ENCODE results near the gene TAAR2.
A peak's percentile ranks its signal among the peaks of the same experiment; 100 is the strongest.
"Not testable (repeated sequence)": the region's sequence is repeated elsewhere in the genome, so short reads cannot be mapped to it uniquely, and the experiment has no call there.

TAAR2 gene, protein sequence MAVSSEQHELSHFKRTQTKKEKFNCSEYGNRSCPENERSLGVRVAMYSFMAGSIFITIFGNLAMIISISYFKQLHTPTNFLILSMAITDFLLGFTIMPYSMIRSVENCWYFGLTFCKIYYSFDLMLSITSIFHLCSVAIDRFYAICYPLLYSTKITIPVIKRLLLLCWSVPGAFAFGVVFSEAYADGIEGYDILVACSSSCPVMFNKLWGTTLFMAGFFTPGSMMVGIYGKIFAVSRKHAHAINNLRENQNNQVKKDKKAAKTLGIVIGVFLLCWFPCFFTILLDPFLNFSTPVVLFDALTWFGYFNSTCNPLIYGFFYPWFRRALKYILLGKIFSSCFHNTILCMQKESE

DNA sequence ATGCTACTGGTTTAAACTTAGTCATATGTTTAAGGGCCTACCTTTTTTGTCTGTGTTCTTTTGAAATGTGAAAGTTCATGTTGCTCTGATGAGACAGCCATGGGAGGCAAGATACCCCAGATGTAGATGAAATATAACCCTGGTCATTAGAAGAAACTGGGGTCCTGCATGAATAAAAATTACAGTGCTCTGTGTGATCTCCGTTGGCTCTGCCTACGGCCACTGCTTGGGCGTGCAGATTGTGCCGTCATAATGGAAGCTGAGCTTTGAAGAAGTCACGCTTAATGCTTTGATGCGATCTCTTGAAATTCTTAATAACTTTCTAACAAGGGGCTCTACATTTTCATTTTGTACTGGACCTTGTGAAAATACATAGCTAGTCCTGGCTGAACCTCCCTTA, at the start of gene TAAR2:
TSS of gene TAAR2 (minus strand) at position 101 of the 400 bp plus-strand sequence. CDS start at position 101, 0 bp downstream.
- no peak for FAIRE-seq

DNA sequence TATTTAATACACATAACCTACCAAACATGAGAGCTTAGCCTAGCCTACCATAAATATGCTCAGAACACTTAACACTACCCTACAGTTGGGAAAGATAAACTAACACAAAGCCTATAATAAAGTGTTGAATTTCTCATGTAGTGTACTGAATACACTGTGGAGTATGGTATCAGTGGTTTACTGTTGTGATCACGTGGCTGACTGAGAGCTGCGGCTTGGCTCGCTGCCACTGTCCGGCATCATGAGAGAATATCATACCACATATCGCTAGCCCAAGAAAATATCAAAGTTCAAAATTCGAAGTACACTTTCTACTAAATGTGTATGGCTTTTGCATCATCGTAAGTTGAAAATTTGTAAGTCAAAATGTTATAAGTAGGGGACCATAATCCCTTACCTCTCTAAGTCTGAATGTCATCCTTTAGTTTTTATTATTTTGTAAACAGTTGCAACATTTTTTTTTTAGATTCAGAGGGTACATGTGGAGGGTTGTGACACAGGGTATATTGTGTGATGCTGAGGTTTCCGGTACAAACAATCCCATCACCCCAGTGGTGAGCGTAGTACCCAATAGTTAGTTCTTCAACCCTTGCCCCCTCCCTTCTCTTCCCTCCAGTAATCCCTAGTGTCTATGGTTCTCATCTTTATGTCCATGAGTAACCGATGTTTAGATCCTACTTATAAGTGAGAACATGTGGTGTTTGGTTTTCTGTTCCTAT, 49.5 kb upstream of the TAAR2 start:
- FAIRE-seq: no peak

DNA sequence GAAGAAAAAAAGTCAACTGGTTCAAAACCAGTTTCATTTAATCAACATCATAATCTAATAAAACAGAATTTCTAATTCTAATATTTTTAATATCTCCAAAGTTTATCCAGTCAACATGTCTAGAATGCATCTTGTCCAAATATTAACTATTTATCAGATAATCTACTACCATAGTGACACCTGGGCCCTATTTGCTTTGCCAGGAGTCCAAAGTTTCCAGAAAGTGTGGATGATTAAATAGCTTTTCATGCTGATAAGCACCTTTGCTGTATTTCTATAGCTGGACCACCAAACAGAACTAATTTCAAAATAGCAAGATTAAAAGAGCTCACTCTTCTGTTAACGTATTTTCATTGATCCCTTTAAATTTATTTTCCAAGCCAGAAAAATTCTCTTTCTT, 47.2 kb upstream of the TAAR2 start:
- no peak for FAIRE-seq

DNA sequence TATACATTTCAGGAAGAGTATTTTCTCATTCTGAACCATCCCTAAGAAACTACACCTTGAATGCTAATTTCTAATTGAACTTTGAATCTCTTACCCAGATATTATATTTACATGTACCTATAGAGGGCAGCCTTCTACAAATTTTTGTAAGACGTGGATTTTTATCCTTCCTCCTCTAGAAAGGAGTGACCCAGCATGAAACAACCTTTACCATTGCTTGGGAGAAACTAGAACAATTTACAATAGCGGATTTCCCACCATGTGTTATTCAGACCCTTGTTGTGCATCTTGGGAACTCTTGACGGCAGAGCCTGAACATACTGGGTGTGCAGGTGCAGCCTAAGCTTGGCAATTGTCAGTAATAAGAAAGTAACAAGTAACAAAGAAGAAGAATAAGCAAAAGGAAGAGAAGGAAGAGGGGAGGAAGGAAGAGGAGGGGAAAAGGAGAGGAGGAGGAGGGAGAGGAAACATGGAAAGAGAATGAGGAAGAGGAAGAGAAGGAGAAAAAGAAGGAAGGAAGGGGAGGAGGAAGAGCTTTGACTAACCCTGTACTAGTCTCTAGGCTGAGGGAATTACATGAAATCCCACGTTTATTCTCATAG, 45.7 kb upstream of the TAAR2 start:
- peak; percentile 99 for FAIRE-seq

DNA sequence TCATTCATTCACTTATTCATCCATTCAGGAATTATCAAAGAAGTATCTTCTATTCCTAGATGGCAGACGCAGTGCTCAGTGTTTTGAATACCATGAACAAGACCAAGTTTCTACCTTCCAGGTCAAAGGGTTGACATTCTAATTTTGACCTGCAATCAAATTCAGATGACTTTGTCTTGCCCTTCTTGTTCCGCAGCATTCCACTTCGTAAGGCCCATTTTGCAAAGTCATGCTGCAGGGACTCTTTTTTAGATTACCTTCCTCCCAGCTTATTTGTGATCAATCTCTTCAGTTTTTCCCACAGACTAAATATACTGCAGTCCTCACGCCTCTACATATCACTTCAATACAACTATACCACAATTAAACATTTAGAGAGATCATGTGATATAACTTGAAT, 42.0 kb upstream of the TAAR2 start:
- FAIRE-seq: no peak

DNA sequence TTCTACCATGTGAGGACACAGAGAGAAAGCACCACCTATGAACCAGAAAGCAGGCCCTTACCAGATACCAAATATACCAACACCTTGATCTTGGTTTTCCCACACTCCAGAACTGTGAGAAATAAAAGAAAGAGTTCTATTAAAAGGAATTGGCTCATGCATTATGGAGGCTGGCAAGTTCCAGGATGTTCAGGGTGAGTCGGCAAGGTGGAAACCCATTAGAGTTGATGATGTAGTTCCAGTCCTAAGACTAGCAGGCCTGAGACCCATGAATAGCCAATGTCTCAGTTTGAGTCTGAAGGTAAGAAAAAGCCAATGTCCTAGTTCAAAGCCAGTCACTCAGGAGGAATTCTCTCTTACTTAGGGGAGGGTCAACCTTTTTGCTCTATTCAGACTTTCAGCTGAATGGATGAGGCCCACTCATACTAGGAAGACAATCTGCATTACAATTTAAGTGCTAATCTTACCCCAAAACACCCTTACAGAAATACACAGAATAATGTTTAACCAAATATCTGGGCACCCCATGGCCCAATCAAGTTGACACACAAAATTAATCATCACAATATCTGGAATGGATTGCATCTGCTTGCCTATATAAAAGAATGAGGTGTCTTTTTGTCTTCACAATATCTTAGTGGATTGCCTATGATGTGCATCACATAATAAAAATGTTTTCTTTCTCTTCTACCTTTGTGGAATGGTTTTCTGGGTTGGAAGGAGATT, 40.4 kb upstream of the TAAR2 start:
- FAIRE-seq: no peak

DNA sequence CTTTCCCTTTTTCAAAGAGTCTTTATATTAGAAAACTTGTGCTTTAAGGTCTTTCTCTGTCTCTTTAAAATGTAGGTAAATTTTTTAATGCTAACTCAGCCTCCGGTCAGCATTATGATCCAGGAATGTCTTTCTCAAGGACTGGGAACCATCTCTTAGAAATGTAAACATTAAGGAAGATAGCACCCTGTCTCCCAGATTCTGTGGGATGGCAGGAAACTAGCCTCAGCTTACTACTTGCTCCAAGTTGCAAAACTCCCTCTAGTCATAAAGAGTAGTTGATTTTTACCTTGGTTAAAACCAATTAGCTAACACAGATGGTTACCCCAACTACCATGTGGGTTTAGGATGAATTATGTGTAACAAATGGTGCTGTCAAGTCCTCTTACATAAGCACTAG, 39.6 kb upstream of the TAAR2 start:
- no peak for FAIRE-seq

DNA sequence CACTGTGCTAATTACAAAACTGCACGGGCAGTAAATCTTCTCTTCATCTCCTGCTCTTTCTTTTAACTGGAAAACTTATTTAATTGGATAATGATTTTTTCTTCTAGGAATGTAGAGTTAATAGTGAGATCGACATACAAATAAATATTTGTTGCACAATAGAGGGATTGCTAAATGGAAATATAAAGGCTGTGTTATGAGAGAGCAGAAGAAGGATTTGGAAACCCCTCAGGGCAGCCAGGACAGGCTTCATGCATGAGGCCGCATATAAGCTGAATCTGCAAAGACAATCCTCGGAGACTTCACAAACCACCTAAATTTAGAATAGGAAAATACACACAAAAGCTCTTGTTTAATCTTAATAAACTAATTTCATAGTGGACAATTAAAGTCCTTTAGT, 37.8 kb upstream of the TAAR2 start:
- no peak for FAIRE-seq

DNA sequence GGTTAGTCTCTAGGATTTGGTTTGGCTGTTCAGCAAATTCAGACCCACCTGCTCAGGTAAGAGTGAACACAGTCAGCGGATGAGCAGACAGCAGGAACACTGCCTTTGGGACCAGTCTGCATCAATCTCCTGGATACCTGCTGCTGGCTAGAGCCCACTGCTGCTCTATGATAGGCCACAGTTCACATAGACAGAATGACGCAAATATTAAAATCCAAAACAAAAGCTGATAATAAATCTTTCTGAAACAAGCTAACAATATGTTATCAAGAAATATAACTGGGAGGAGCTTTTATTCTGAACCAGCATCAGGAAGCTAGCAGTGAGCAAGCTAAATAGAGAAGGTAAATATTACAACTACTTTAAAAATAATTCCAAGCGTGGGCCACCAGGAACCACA, 35.0 kb upstream of the TAAR2 start, which contains the start of gene TAAR1:
TSS of gene TAAR1 (minus strand) at position 101 of the 400 bp plus-strand sequence. CDS start 13,179 bp downstream, outside the sequence.
- FAIRE-seq: no peak

DNA sequence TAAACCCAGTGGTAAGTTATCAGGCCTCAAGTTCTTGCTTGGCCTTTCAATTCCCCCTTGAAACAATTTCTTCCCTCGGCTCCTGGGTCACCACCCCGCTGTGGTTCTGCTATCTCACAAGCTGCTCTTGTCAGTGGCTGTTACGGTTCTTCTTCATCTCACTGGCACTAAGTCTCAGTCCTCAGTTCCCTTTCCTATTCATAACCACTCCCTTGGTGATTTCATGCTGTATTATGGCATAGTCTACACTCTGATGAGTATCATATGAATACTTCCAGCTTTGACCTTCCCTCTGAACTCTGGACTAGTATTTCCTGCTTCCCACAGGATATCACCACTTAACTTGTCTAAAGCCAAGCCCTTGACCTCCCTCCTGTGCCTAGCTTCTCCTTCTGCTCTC, 27.0 kb upstream of the TAAR2 start:
- FAIRE-seq: no peak

DNA sequence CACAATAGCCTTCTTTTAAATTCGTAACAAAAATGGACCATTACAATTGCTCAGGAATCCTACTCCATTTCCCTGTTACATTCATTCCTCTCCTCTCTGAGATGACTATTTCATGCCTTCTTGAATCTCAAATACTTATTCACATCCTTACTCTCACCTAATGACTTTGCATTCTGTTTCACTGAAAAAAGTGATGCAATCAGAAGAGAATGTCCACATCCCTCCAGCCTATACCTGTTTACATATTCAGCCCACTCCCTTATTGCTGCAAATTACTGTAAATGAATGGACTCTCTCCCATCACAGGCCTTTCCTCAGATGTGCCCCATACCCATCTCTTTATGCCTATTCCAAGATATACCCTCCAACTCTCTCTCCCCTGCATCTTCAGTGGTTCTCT, 26.4 kb upstream of the TAAR2 start:
- FAIRE-seq: no peak

DNA sequence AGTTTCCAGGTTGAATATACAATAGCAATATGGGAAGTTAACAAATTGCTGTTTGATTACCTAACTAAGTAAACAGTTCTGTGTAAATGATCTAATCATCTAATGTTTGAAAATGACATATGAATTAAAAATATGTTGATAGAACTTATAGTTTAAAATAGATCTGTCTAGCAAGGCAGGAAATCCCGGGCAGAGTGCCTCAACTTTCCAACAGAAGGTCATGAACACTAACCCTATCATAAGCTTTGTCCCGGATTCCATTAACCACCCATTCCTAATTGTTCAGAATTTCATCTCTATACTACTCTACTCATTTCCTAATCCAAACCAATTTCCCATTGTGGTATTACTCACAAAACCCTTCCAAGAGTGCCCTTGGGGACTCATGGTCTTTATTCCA, 24.8 kb upstream of the TAAR2 start:
- FAIRE-seq: no peak

DNA sequence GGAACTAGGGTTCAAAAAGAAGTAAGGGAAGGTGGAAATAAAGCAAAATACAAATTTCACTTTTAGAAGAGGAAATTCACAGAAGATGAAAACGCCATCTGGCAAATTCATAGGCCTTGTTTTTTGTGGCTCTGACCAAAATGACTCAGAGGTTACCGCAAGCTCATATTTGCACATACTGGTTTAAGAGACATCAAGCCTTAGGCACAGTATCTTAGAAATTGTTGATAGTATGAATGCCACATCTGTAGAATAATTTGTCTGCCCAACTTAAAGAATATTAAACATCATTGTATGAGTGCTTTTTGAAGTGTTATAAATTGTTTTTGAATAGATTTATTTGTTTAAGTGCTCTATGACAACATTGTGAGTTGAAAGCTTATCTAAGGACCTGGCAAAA, 24.3 kb upstream of the TAAR2 start:
- no peak for FAIRE-seq

DNA sequence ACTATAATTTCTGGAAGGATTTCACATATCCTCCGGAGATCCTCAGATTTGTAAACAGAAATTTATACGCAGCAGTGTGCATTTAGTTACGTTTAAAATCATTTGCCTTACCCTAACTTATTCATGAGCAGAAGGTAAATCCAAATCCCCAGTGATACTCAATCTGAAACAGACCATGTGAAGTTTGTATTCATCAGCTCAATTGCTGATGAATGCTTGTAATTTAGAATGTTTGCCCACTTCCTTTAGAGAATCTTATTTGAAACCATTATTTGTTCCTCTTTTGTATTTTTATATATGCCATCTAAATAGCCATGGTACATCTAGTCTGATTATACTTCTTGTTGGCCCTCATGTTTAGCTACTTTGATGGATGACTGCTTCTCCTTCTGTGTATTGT, 19.5 kb upstream of the TAAR2 start:
- no peak for FAIRE-seq

DNA sequence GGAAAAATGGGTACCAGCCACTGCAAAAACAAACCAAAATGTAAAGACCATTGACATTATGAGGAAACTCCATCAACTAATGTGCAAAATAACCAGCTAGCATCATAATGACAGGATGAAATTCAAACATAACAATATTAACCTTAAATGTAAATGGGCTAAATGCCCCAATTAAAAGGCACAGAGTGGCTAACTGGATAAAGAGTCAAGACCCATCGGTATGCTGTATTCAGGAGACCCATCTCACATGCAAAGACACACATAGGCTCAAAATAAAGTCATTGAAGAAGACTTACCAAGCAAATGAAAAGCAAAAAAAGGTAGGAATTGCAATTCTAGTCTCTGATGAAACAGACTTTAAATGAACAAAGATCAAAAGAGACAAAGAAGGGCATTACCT, 13.1 kb upstream of the TAAR2 start:
- not testable (repeated sequence) for FAIRE-seq

DNA sequence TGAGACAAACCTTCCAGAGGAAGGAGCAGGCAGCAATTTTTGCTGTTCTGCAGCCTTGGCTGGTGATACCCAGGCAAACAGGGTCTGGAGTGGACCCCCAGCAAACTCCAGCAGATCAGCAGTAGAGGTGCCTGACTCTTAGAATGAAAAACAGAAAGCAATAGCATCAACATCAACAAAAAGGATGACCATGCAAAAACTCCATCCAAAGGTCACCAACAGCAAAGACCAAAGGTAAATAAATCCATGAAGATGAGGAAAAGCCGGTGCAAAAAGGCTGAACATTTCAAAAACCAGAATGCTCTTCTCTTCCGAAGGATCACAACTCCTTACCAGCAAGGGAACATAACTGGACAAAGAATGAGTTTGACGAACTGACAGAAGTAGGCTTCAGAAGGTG, 11.8 kb upstream of the TAAR2 start:
- FAIRE-seq: not testable (repeated sequence)

DNA sequence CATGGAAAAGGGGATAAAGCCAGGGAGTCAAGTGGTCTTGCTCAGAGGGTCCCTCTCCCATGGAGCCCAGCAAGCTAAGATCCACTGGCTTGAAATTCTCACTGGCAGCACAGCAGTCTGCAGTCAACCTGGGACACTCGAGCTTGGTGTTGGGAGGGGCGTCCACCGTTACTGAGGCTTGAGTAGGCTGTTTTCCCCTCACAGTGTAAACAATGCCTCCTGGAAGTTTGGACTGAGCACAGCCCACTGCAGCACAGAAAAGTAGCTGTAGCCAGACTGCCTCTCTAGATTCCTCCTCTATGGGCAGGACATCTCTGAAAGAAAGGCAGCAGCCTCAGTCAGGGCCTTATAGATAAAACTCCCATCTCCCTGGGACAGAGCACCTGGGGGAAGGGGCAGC, 11.2 kb upstream of the TAAR2 start:
- FAIRE-seq: not testable (repeated sequence)

DNA sequence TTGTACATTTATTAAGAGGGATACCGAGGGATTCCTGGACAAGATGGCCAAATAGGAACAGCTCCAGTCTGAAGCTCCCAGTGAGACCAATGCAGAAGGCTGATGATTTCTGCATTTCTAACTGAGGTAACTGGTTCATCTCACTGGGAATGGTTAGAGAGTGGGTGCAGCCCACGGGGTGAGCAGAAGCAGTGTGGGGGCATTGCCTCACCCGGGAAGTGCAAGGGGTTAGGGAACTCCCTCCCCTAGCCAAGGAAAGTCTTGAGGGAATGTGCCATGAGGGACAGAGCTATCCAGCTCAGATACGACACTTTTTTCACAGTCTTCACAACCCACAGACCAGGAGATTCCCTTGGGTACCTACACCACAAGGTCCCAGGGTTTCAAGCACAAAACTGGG, 10.7 kb upstream of the TAAR2 start:
- FAIRE-seq: no peak

DNA sequence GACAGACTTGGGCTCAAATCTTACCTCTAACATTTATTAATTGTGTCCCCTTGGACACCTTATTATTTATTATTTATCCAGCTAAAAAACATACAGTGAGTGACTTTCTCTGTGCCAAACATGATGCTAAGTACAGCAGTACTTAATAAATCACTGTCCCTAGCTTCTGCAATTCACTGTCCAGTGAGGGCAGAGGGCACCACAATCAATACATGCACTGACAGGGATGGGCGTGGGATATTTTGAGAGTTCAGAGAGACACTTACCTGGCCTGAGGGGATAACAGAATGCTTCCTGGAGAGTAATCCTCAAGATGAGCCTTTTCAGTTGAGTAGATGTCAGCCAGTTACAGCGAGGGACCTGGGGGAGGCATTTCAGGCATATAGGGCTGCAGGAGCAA, 9.3 kb upstream of the TAAR2 start:
- no peak for FAIRE-seq

DNA sequence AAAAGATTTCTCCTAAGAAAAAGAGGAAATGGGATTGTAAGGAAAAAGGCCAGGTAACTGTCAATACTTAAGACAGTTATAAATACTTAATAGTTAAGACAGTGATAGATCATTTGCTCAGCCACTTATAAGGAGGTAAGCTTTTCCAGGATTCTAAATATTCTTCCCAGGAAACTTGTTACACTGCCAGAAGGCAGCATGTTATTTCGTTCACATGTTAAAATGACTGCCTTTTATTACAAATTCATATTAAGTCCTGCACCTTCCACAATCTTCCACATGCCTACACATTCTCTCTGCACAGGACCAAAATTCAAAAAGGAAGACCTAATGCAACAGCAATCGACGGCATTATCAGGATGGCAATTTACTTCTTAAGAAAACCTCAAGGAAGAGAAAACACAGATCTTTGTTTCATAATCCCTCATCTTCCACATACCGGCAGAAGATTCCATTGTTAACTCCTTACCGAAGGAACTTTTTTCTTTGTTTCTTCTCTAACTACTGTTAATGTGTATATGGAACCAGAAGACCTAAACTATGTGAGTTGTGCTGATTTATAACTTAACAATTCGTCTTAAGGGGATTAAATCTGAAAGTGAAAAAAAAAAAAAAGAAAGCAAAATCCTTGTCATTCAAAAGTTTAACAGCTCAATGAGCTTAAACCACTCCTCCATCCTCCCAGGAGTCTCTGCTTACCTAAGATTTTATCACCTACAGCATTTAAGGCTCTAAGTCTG, 799 bp downstream of the TAAR2 start:
- FAIRE-seq: no peak

DNA sequence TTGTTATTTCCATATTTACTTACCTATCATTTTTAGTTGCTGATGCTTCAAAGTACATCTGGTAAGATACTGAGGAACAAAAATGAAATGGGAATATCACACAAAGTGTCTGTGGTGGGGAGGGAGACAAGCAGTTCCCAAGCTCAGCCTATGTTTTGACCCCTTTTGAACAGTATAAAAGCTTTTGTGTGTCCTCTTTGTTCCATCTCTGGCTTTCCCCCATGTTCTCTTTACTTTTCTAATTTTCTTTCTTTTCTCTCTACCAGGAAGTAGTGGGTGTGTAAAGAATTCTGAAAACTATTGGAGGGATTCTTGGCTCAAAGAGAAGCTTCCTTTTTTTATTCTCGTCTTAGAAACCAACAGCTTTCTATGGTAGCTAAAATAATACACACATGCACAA, 7.4 kb downstream of the TAAR2 start:
- no peak for FAIRE-seq

DNA sequence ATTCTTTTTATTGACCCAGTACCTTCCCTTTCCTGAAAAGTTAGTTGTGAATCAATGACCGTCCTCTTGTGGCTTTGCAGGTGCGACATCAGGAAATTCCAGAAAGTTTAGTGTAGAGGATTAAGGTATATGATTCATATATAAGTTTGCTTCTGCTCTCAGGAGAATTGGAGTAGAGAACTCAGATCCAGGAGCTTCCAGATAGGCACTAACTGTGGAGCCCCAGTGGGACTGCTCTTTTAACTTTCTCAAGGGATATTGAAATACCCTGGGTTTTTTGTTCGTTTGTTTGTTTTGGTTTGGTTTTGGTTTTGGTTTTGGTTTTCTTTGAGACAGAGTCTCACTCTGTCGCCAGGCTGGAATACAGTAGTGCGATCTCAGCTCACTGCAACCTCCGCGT, 9.5 kb downstream of the TAAR2 start:
- no peak for FAIRE-seq
